GM23248 (cell line): ENCODE data around the gene SPATA3. TPM values are rescaled to one million over a fixed set of nuclear protein-coding genes. Genes with fewer than 3 reads are reported as not detected.

Experiments
- DNase-seq: peaks from one replicate; pipeline ENCODE4 v3.0.0-alpha.2; 2015
- H2AFZ ChIP-seq: fragments of 200-600 bp; sonication (generic); 2 replicates; pipeline ENCODE4 v1.6.1; 2016; ENCODE audit warnings: antibody characterized with exemption
- H3F3A ChIP-seq: fragments of 200-600 bp; sonication (generic); 2 replicates; pipeline ENCODE4 v1.6.1; 2016; ENCODE audit warnings: mild to moderate bottlenecking, antibody characterized with exemption, mixed run types; ENCODE audit not compliant: insufficient read depth
- H3K27ac ChIP-seq: fragments of 200-600 bp; sonication (generic); 2 replicates; pipeline ENCODE4 v1.5.1; 2016; ENCODE audit warnings: mild to moderate bottlenecking
- H3K27me3 ChIP-seq: fragments of 200-600 bp; sonication (generic); replicated peaks from 2 replicates; pipeline ENCODE4 v1.6.1; 2016; ENCODE audit warnings: mild to moderate bottlenecking; ENCODE audit not compliant: insufficient read depth
- H3K36me3 ChIP-seq: fragments of 200-600 bp; sonication (generic); 2 replicates; pipeline ENCODE4 v1.6.1; 2016; ENCODE audit warnings: low read depth, mild to moderate bottlenecking
- H3K4me1 ChIP-seq: fragments of 200-600 bp; sonication (generic); 2 replicates; pipeline ENCODE4 v1.6.1; 2016; ENCODE audit warnings: mild to moderate bottlenecking; ENCODE audit not compliant: insufficient read depth
- H3K4me2 ChIP-seq: fragments of 200-600 bp; sonication (generic); one replicate; pipeline ENCODE4 v1.6.1; 2016; ENCODE audit warnings: mild to moderate bottlenecking; ENCODE audit not compliant: unreplicated experiment
- H3K4me3 ChIP-seq: fragments of 200-600 bp; sonication (generic); 2 replicates; pipeline ENCODE4 v1.5.1; 2016; ENCODE audit warnings: mild to moderate bottlenecking
- H3K79me2 ChIP-seq: fragments of 200-600 bp; sonication (generic); 2 replicates; pipeline ENCODE4 v1.6.1; 2016; ENCODE audit warnings: mild to moderate bottlenecking; ENCODE audit not compliant: insufficient read depth
- H3K9ac ChIP-seq: fragments of 200-600 bp; sonication (generic); 2 replicates; pipeline ENCODE4 v1.6.1; 2016; ENCODE audit warnings: mild to moderate bottlenecking
- H3K9me2 ChIP-seq: fragments of 200-600 bp; sonication (generic); 2 replicates; pipeline ENCODE4 v1.6.1; 2016; ENCODE audit warnings: mixed run types, mild to moderate bottlenecking, moderate library complexity; ENCODE audit not compliant: insufficient read depth
- H3K9me3 ChIP-seq: fragments of 200-600 bp; sonication (generic); one replicate; pipeline ENCODE4 v1.6.1; 2017; ENCODE audit warnings: low read depth
- H4K20me1 ChIP-seq: fragments of 200-600 bp; sonication (generic); 2 replicates; pipeline ENCODE4 v1.6.0; 2016; ENCODE audit not compliant: insufficient read depth
- EZH2 ChIP-seq: fragments of 200-600 bp; sonication (generic); IDR thresholded peaks from 2 replicates; pipeline ENCODE4 v1.6.1; 2018; ENCODE audit warnings: antibody characterized with exemption, mild to moderate bottlenecking; ENCODE audit not compliant: insufficient read depth, poor library complexity, severe bottlenecking
- EZH2phosphoT487 ChIP-seq: fragments of 200-600 bp; sonication (generic); IDR thresholded peaks from 2 replicates; pipeline ENCODE4 v1.6.1; 2018; ENCODE audit warnings: antibody characterized with exemption, moderate library complexity, mild to moderate bottlenecking, low read depth; ENCODE audit not compliant: insufficient read depth
- WGBS, 2 experiments: methylation state at CpG; one replicate each; pipeline ENCODE4 v1.1.6; 2015 to 2017; ENCODE audit warnings: low lambda C conversion rate in 2 of 2, low coverage in 1 of 2; ENCODE audit errors: missing lambda C conversion rate in 2 of 2; 5-methylcytosine and 5-hydroxymethylcytosine counted together
- in situ Hi-C: fragments of 300-500 bp; cut with MboI; formaldehyde crosslinking; loops from 2 replicates; pipeline ENCODE4 v1.15.0; 2020
- polyA plus RNA-seq: library from polyadenylated mRNA; unstranded; fragments of >200 nt; fragmentation: Nextera tagmentation; extraction: Ambion mirVana; gene quantifications from 2 replicates; pipeline ENCODE4 v1.2.1, GENCODE V29; 2016
- total RNA-seq: library from RNA; depleted of rRNA; stranded (reverse); fragments of >200 nt; shearing (Covaris generic); gene quantifications from 2 replicates; pipeline ENCODE4 v1.2.3, GENCODE V29; 2014

SPATA3 gene
- total and polyA plus RNA-seq, 2 experiments from 2014 or later = not detected

GRCh38 chr2:230953845-230954244 is 42.1 kb upstream of the SPATA3 start:
- Histone ChIP-seq H3K9ac (no peak overlapping the region), H3K4me3 (no peak overlapping the region), H3K36me3 (no peaks in the 10 kb centered on the region), H3K4me2 (no peak overlapping the region), H3K4me1 (no peaks in the 10 kb centered on the region), H2AFZ (no peak overlapping the region), H4K20me1 (no peaks in the 10 kb centered on the region), H3K27me3 (peaks cover 21% of the 10 kb centered on the region), H3K9me2 (no peaks in the 10 kb centered on the region), H3F3A (no peaks in the 10 kb centered on the region), H3K27ac (no peak overlapping the region), H3K79me2 (no peaks in the 10 kb centered on the region), H3K9me3 (no peaks in the 10 kb centered on the region)
- no peak for DNase-seq
- in situ Hi-C loops = no loop called here
- 48 to 50% methylated on average over 9 of the region's 9 CpGs for WGBS, 2 experiments
- TF ChIP-seq EZH2 = no peak
- TF ChIP-seq EZH2phosphoT487 = no peak

- peaks cover 21% of the 10 kb centered on the region for H3K27me3 ChIP-seq
- in situ Hi-C loops = no loop called here
- H3K9ac ChIP-seq = no peak overlapping the region
- H3K36me3 ChIP-seq = no peaks in the 10 kb centered on the region
- no peak overlapping the region for H3K27ac ChIP-seq
- no peaks in the 10 kb centered on the region for H3F3A ChIP-seq
- H3K79me2 ChIP-seq = no peaks in the 10 kb centered on the region
- no peak for DNase-seq
- no peaks in the 10 kb centered on the region for H4K20me1 ChIP-seq
- no peak overlapping the region for H3K4me3 ChIP-seq
- no peaks in the 10 kb centered on the region for H3K4me1 ChIP-seq
- no peaks in the 10 kb centered on the region for H3K9me3 ChIP-seq
- TF ChIP-seq EZH2 (no peak), EZH2phosphoT487 (no peak)
- no peak overlapping the region for H2AFZ ChIP-seq
- no peak overlapping the region for H3K4me2 ChIP-seq
- H3K9me2 ChIP-seq = no peaks in the 10 kb centered on the region
Observed at GRCh38 chr2:230954746-230955145, 41.2 kb upstream of the SPATA3 start.

- Histone ChIP-seq H3F3A (no peaks in the 10 kb centered on the region), H3K9ac (no peak overlapping the region), H3K4me1 (no peaks in the 10 kb centered on the region), H4K20me1 (no peaks in the 10 kb centered on the region), H3K9me3 (no peaks in the 10 kb centered on the region), H3K4me3 (no peak overlapping the region), H3K9me2 (no peaks in the 10 kb centered on the region), H3K4me2 (no peak overlapping the region), H3K27me3 (peaks cover 21% of the 10 kb centered on the region), H2AFZ (no peak overlapping the region), H3K79me2 (no peaks in the 10 kb centered on the region), H3K27ac (no peak overlapping the region), H3K36me3 (no peaks in the 10 kb centered on the region)
- 85 to 86% methylated on average over 1 of the region's 1 CpG for WGBS, 2 experiments
- in situ Hi-C loops = no loop called here
- TF ChIP-seq EZH2phosphoT487 (no peak), EZH2 (no peak)
- no peak for DNase-seq
Observed at GRCh38 chr2:230955163-230955737, 40.7 kb upstream of the SPATA3 start.

GRCh38 chr2:230956827-230957755 is 38.8 kb upstream of the SPATA3 start:
- Histone ChIP-seq H3K4me2 (peak overlapping the region; percentile 71), H3K27ac (no peak overlapping the region), H3K27me3 (peaks cover 25% of the 10 kb centered on the region), H3F3A (no peaks in the 10 kb centered on the region), H4K20me1 (no peaks in the 10 kb centered on the region), H3K4me3 (peak overlapping the region; percentile 61), H3K4me1 (no peaks in the 10 kb centered on the region), H3K9me2 (no peaks in the 10 kb centered on the region), H3K9me3 (no peaks in the 10 kb centered on the region), H3K79me2 (no peaks in the 10 kb centered on the region), H3K9ac (peak overlapping the region; percentile 30; the same call in 1 of the 2 replicates), H3K36me3 (no peaks in the 10 kb centered on the region), H2AFZ (peak overlapping the region; percentile 54)
- WGBS, 2 experiments = 8 to 9% methylated on average over 40 to 41 of the region's 43 CpGs
- DNase-seq = peak; percentile 78
- TF ChIP-seq EZH2phosphoT487 = no peak
- TF ChIP-seq EZH2 = no peak
- in situ Hi-C loops = no loop called here
